ENCODE data around the gene SYT15. TPM values are rescaled to one million over a fixed set of nuclear protein-coding genes. Genes with fewer than 3 reads are reported as not detected.

The SYT15 gene
- total and polyA plus RNA-seq, 2 of the 13 experiments (the other 11 are each of a cell fraction or from before 2014, with no cell fraction given), result 0.24 to 0.38 TPM

GRCh38 chr10:46559231-46559671 lies 19.7 kb upstream of the SYT15 start:
- no peak for DNase-seq (ENCODE audit: low spot score)
- intact Hi-C loops (cut with micrococcal nuclease; ENCODE audit: unreplicated experiment), result no loop called here
- CTCF ChIA-PET (ENCODE audit: low intra/inter-chr PET ratio, low total read pairs), result no interaction called here

DNA sequence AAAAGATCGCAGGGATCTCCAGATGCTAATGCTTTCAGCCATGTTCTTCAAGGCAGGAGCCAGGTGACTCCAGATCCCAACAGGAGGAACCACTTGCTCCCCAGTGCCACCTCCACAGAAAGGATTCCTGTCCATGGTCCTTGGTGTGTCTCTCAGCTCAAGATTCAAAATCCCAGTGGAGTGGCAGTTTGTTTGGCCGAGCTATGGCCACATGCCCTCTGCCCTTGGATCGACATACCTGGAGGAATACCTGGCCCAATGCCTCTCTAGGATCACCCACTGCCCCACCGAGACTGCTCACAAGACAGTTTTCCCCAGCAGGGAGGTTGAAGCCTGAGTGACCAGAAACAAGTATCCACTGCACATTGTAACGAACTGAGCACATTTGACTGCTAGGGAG lies 18.5 kb upstream of the SYT15 start:
- no peaks in the 10 kb centered on the region for H4K20me1 ChIP-seq (ENCODE audit: insufficient read depth, low read length)
- no peak overlapping the region for H3K27ac ChIP-seq (ENCODE audit: extremely low read length, insufficient read depth, low read length)
- no peak for DNase-seq (ENCODE audit: low spot score)
- no peaks in the 10 kb centered on the region for H3K36me3 ChIP-seq (replicated peaks in 1 of 2; ENCODE audit: control insufficient read depth in 1 of 2, insufficient read depth in 2 of 2, low read length in 2 of 2)
- no peak for ATAC-seq
- H3K9me3 ChIP-seq (ENCODE audit: low read length), result no peaks in the 10 kb centered on the region
- ChIA-PET CTCF (ENCODE audit: low intra/inter-chr PET ratio, low total read pairs) (no interaction called here), POLR2A (no interaction called here)
- no peak for FAIRE-seq
- H3K9ac ChIP-seq (ENCODE audit: insufficient read depth, low read depth, low read length), result no peak overlapping the region
- H2AFZ ChIP-seq (ENCODE audit: low read length), result no peak overlapping the region
- peaks cover 14% of the 10 kb centered on the region for H3K4me1 ChIP-seq (ENCODE audit: insufficient read depth, low read length)
- no peak overlapping the region for H3K4me3 ChIP-seq (replicated peaks in 1 of 3; ENCODE audit: insufficient read depth in 1 of 3, low read depth in 2 of 3, low read length in 3 of 3)
- TF ChIP-seq FOXA1 (IDR thresholded peaks at IDR 0.05) (no peak), FOXA1 (CRISPR knock-in tag; IDR thresholded peaks at IDR 0.05) (no peak), ZNF7 (CRISPR knock-in tag; IDR thresholded peaks at IDR 0.05) (no peak), ZFP90 (CRISPR knock-in tag; IDR thresholded peaks at IDR 0.05; ENCODE audit: borderline replicate concordance) (no peak), TCF7L2 (IDR thresholded peaks at IDR 0.05; ENCODE audit: low read depth, low read length) (no peak), ZSCAN20 (CRISPR knock-in tag; IDR thresholded peaks at IDR 0.05; ENCODE audit: borderline replicate concordance) (no peak), ATF6 (CRISPR knock-in tag; conservative IDR thresholded peaks at IDR 0.05) (no peak), GATAD1 (CRISPR knock-in tag; IDR thresholded peaks at IDR 0.05) (no peak), ARNT (IDR thresholded peaks at IDR 0.05) (no peak)
- TF ChIP-seq, protein P1, sequence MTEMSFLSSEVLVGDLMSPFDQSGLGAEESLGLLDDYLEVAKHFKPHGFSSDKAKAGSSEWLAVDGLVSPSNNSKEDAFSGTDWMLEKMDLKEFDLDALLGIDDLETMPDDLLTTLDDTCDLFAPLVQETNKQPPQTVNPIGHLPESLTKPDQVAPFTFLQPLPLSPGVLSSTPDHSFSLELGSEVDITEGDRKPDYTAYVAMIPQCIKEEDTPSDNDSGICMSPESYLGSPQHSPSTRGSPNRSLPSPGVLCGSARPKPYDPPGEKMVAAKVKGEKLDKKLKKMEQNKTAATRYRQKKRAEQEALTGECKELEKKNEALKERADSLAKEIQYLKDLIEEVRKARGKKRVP (CRISPR knock-in tag; IDR thresholded peaks at IDR 0.05), result no peak
- intact Hi-C loops (cut with micrococcal nuclease; ENCODE audit: unreplicated experiment) (no loop called here), in situ Hi-C loops (cut with HindIII; ENCODE audit: extremely low pct_ligation_motif_present, low pct_unique_long_range_greater_than_20kb) (no loop called here)
- BruUV-seq (replicated peaks), result no TSS peak
- H3K4me2 ChIP-seq (ENCODE audit: low read depth, low read length), result no peak overlapping the region
- peaks cover 3 to 20% of the 10 kb centered on the region in 2 experiments; a peak in 3 of 5 replicates for H3K27me3 ChIP-seq (ENCODE audit: control insufficient read depth in 1 of 2, insufficient read depth in 2 of 2, low read length in 2 of 2)
- 9% methylated on average over 5 of the region's 5 CpGs for WGBS (ENCODE audit: low lambda C conversion rate)
- H3K79me2 ChIP-seq (ENCODE audit: insufficient read depth, low read length), result no peaks in the 10 kb centered on the region

More at GRCh38 chr10:46559231-46559671, 19.7 kb upstream of the SYT15 start:
- WGBS (ENCODE audit: low lambda C conversion rate), result 48% methylated on average over 5 of the region's 5 CpGs
- ATAC-seq, result no peak
- Histone ChIP-seq H3K4me1 (ENCODE audit: insufficient read depth, low read length) (peaks cover 14% of the 10 kb centered on the region), H3K4me2 (ENCODE audit: low read depth, low read length) (no peak overlapping the region), H3K27me3 (ENCODE audit: control insufficient read depth in 1 of 2, insufficient read depth in 2 of 2, low read length in 2 of 2) (peaks cover 7 to 30% of the 10 kb centered on the region in 2 experiments; a peak in 3 of 5 replicates), H4K20me1 (ENCODE audit: insufficient read depth, low read length) (no peaks in the 10 kb centered on the region), H2AFZ (ENCODE audit: low read length) (no peak overlapping the region), H3K27ac (ENCODE audit: extremely low read length, insufficient read depth, low read length) (no peak overlapping the region), H3K9me3 (ENCODE audit: low read length) (no peaks in the 10 kb centered on the region), H3K79me2 (ENCODE audit: insufficient read depth, low read length) (no peaks in the 10 kb centered on the region), H3K9ac (ENCODE audit: insufficient read depth, low read depth, low read length) (no peak overlapping the region), H3K4me3 (replicated peaks in 1 of 3; ENCODE audit: insufficient read depth in 1 of 3, low read depth in 2 of 3, low read length in 3 of 3) (no peak overlapping the region), H3K36me3 (replicated peaks in 1 of 2; ENCODE audit: control insufficient read depth in 1 of 2, insufficient read depth in 2 of 2, low read length in 2 of 2) (no peaks in the 10 kb centered on the region)
- in situ Hi-C loops (cut with HindIII; ENCODE audit: extremely low pct_ligation_motif_present, low pct_unique_long_range_greater_than_20kb), result no loop called here
- BruUV-seq (replicated peaks), result no TSS peak
- TF ChIP-seq SETDB1 (CRISPR knock-in tag; IDR thresholded peaks at IDR 0.05; ENCODE audit: borderline replicate concordance), result no peak
- TF ChIP-seq, protein P2, sequence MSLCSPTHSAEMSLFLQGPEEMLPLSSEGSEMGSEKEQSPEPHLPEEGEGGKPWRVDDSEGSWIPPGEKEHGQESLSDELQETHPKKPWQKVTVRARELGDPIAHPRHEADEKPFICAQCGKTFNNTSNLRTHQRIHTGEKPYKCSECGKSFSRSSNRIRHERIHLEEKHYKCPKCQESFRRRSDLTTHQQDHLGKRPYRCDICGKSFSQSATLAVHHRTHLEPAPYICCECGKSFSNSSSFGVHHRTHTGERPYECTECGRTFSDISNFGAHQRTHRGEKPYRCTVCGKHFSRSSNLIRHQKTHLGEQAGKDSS (CRISPR knock-in tag; IDR thresholded peaks at IDR 0.05; ENCODE audit: borderline replicate concordance, low read depth), result no peak
- TF ChIP-seq, protein P3, sequence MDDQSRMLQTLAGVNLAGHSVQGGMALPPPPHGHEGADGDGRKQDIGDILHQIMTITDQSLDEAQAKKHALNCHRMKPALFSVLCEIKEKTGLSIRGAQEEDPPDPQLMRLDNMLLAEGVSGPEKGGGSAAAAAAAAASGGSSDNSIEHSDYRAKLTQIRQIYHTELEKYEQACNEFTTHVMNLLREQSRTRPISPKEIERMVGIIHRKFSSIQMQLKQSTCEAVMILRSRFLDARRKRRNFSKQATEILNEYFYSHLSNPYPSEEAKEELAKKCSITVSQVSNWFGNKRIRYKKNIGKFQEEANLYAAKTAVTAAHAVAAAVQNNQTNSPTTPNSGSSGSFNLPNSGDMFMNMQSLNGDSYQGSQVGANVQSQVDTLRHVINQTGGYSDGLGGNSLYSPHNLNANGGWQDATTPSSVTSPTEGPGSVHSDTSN (CRISPR knock-in tag; IDR thresholded peaks at IDR 0.05; ENCODE audit: borderline replicate concordance), result no peak
- POLR2A ChIA-PET, result no interaction called here
- no peak for FAIRE-seq
